ENCODE data around the gene NXN.

The NXN gene

DNA sequence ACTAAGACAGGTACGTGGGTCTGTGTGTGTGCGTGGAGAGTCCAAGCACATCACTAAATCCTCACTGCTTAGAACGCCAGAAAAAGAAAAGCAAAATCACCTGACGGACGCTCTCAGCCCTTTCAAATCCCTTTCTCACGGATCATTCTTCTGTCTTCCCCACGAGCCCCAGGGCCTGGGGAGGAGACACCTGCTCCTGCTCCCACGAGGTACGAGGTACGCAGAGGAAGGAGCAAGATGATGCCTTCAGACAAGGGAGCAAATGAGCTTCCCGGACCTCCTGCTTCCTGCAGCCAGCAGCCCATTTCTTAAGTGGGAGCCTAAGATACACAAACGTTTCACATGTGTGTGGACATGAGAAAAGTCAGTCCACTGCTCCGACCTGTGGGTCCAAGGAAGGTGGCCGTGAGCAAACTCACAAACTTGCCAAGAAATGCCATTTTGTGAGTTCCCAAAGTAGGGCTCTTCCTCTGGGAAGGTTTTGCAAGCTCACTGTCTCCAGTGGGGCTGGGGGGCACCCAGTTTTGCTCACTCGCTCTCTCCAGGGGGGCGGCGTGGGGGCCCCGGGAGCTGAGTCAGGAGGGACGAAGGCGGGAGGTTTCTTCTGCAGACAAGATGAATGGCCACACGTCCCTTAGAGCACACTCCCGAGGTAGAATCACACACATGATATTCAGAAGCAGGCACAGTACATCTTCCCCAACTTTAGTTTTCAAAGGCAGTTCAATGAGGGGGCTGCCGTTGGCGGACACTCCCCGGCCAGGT, 129.3 kb downstream of the NXN start:
- no peaks in the 10 kb centered on the region for H3K79me2 ChIP-seq (ENCODE audit: control insufficient read depth, low read length)
- H3K9me3 ChIP-seq (ENCODE audit: control insufficient read depth, insufficient read depth, low read length) = no peaks in the 10 kb centered on the region
- H3K9me2 ChIP-seq (replicated peaks; ENCODE audit: control insufficient read depth, low read length) = no peaks in the 10 kb centered on the region
- no peaks in the 10 kb centered on the region for H3K4me1 ChIP-seq (ENCODE audit: control insufficient read depth, low read length)
- no peaks in the 10 kb centered on the region for H3F3A ChIP-seq (ENCODE audit: control insufficient read depth, insufficient read depth)
- no peak overlapping the region for H3K4me2 ChIP-seq (ENCODE audit: low read length)
- no peak overlapping the region for H3K27ac ChIP-seq (ENCODE audit: low read depth, low read length)
- H3K27me3 ChIP-seq (ENCODE audit: control insufficient read depth, low read length) = no peaks in the 10 kb centered on the region
- TF ChIP-seq, protein P1, sequence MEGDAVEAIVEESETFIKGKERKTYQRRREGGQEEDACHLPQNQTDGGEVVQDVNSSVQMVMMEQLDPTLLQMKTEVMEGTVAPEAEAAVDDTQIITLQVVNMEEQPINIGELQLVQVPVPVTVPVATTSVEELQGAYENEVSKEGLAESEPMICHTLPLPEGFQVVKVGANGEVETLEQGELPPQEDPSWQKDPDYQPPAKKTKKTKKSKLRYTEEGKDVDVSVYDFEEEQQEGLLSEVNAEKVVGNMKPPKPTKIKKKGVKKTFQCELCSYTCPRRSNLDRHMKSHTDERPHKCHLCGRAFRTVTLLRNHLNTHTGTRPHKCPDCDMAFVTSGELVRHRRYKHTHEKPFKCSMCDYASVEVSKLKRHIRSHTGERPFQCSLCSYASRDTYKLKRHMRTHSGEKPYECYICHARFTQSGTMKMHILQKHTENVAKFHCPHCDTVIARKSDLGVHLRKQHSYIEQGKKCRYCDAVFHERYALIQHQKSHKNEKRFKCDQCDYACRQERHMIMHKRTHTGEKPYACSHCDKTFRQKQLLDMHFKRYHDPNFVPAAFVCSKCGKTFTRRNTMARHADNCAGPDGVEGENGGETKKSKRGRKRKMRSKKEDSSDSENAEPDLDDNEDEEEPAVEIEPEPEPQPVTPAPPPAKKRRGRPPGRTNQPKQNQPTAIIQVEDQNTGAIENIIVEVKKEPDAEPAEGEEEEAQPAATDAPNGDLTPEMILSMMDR (IDR thresholded peaks at IDR 0.05; ENCODE audit: low read depth, low read length, poor library complexity, severe bottlenecking) = no peak
- no peak for TF ChIP-seq EZH2phosphoT487 (IDR thresholded peaks at IDR 0.05; ENCODE audit: borderline replicate concordance, low read length)
- H3K36me3 ChIP-seq (ENCODE audit: control insufficient read depth, low read length) = no peaks in the 10 kb centered on the region
- H4K20me1 ChIP-seq (ENCODE audit: control insufficient read depth, insufficient read depth, low read depth, low read length) = no peaks in the 10 kb centered on the region
- no peak overlapping the region for H3K4me3 ChIP-seq (ENCODE audit: low read length)

DNA sequence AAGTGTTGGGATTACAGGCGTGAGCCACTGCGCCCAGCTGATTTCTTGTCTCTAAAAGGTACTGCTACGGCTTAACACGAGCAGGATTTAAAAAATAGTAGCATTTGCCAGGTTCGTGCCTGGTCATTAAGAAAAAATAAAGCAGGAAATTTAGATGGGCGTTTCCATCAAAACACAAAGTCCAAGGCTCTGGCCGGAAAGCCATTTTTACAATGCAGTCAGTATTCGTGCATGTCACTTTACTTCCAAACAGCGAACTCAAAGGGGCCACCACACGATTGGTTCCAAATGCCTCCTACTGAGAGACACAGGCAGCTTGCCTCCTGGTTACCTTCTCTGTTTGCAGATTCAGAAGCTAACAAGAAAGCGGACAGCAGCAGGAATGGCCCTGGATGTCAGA, 131.2 kb downstream of the NXN start:
- H3K27ac ChIP-seq (ENCODE audit: low read depth, low read length) = no peak overlapping the region
- TF ChIP-seq, protein P1 (IDR thresholded peaks at IDR 0.05; ENCODE audit: low read depth, low read length, poor library complexity, severe bottlenecking) = no peak
- no peaks in the 10 kb centered on the region for H3K27me3 ChIP-seq (ENCODE audit: control insufficient read depth, low read length)
- no peaks in the 10 kb centered on the region for H3K36me3 ChIP-seq (ENCODE audit: control insufficient read depth, low read length)
- H4K20me1 ChIP-seq (ENCODE audit: control insufficient read depth, insufficient read depth, low read depth, low read length) = no peaks in the 10 kb centered on the region
- H3K4me3 ChIP-seq (ENCODE audit: low read length) = no peak overlapping the region
- H3K9me2 ChIP-seq (replicated peaks; ENCODE audit: control insufficient read depth, low read length) = no peaks in the 10 kb centered on the region
- no peaks in the 10 kb centered on the region for H3F3A ChIP-seq (ENCODE audit: control insufficient read depth, insufficient read depth)
- H3K4me2 ChIP-seq (ENCODE audit: low read length) = no peak overlapping the region
- H3K79me2 ChIP-seq (ENCODE audit: control insufficient read depth, low read length) = no peaks in the 10 kb centered on the region
- H3K9me3 ChIP-seq (ENCODE audit: control insufficient read depth, insufficient read depth, low read length) = no peaks in the 10 kb centered on the region
- no peaks in the 10 kb centered on the region for H3K4me1 ChIP-seq (ENCODE audit: control insufficient read depth, low read length)

DNA sequence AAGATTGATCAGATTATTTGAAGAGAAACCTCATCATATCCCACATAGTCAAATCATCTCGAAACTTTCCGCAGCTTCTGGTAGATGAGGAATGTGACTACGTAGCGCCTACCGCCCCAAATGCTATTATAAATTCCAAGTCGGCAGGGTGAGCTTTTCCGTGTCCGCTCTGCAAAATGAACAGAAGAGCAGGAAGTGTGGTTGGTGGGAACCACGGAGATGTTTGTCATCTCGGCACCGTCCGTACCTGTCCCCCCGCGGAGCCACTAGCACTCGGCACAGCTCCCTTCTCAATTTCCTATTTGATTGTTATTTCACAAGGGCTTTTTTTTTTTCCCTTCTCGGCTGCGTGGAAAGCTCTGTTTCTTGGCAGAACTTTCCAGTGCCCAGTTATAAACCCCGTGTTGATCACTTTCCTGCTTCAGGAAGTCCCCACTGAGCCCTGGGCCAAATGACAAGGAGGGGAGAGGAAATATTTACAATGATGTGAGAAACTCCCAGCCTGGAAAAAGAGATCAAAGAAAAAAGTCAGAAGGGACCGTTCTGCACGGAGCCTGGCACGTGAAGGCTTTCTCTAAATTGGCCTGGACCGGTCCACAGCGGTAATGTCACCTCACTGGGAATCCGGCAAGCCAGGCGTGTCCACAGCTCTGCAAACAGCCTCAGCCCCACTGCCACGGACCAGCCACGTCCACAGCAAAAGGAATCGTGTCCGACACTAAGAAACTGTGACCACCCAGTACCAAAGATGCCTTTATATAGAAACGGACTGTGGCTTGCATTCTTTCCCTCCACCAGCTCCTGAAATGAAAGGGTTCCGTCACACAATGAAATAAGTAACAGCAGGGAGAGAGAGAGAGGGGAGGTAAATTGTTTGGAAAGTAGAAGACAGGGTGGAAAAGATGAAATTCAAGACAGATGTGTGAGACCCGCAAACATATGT, 132.4 kb downstream of the NXN start:
- Histone ChIP-seq H3K79me2 (ENCODE audit: control insufficient read depth, low read length) (no peaks in the 10 kb centered on the region), H3K4me1 (ENCODE audit: control insufficient read depth, low read length) (no peaks in the 10 kb centered on the region), H3F3A (ENCODE audit: control insufficient read depth, insufficient read depth) (no peaks in the 10 kb centered on the region), H3K9me3 (ENCODE audit: control insufficient read depth, insufficient read depth, low read length) (no peaks in the 10 kb centered on the region), H3K27me3 (ENCODE audit: control insufficient read depth, low read length) (no peaks in the 10 kb centered on the region), H3K4me2 (ENCODE audit: low read length) (no peak overlapping the region), H4K20me1 (ENCODE audit: control insufficient read depth, insufficient read depth, low read depth, low read length) (no peaks in the 10 kb centered on the region), H3K4me3 (ENCODE audit: low read length) (no peak overlapping the region), H3K27ac (ENCODE audit: low read depth, low read length) (no peak overlapping the region), H3K36me3 (ENCODE audit: control insufficient read depth, low read length) (no peaks in the 10 kb centered on the region), H3K9me2 (replicated peaks; ENCODE audit: control insufficient read depth, low read length) (no peaks in the 10 kb centered on the region)
- TF ChIP-seq, protein P1 (IDR thresholded peaks at IDR 0.05; ENCODE audit: low read depth, low read length, poor library complexity, severe bottlenecking) = no peak
